Loucy (cell line): ENCODE measurements around the gene RNASE3.

ENCODE experiments used
- H2AFZ ChIP-seq: fragments of 200-600 bp; sonication (generic); 2 replicates; pipeline ENCODE4 v1.6.0; 2016; ENCODE audit warnings: antibody characterized with exemption, mild to moderate bottlenecking, low read length, moderate library complexity
- H3F3A ChIP-seq: fragments of 200-600 bp; 2 replicates; pipeline ENCODE4 v1.6.0; 2016; ENCODE audit warnings: antibody characterized with exemption, low read depth, mild to moderate bottlenecking
- H3K27me3 ChIP-seq: fragments of 200-600 bp; sonication (generic); 2 replicates; pipeline ENCODE4 v1.6.1; 2014; ENCODE audit warnings: low read length, mild to moderate bottlenecking; ENCODE audit not compliant: insufficient read depth, poor library complexity, severe bottlenecking
- H3K36me3 ChIP-seq: fragments of 200-600 bp; sonication (generic); 2 replicates; pipeline ENCODE4 v1.6.1; 2016; ENCODE audit warnings: low read length; ENCODE audit not compliant: insufficient read depth
- H3K4me1 ChIP-seq: fragments of 200-600 bp; sonication (generic); 2 replicates; pipeline ENCODE4 v1.5.1; 2014; ENCODE audit warnings: low read length, mild to moderate bottlenecking; ENCODE audit not compliant: insufficient read depth, poor library complexity, severe bottlenecking
- H3K4me2 ChIP-seq: fragments of 200-600 bp; sonication (generic); 2 replicates; pipeline ENCODE4 v1.6.0; 2014; ENCODE audit warnings: antibody characterized with exemption, low read length, low read depth, mild to moderate bottlenecking; ENCODE audit not compliant: poor library complexity, severe bottlenecking
- H3K4me3 ChIP-seq: fragments of 200-600 bp; sonication (generic); 2 replicates; pipeline ENCODE4 v1.5.1; 2014; ENCODE audit warnings: low read length, mild to moderate bottlenecking, mixed read lengths; ENCODE audit not compliant: poor library complexity, severe bottlenecking
- H3K79me2 ChIP-seq: fragments of 200-600 bp; sonication (generic); 2 replicates; pipeline ENCODE4 v1.6.1; 2014; ENCODE audit warnings: low read length; ENCODE audit not compliant: insufficient read depth
- H3K9ac ChIP-seq: fragments of 200-600 bp; sonication (generic); 2 replicates; pipeline ENCODE4 v1.6.0; 2014; ENCODE audit warnings: mild to moderate bottlenecking, low read depth, low read length, moderate library complexity; ENCODE audit not compliant: poor library complexity, severe bottlenecking
- H3K9me2 ChIP-seq: fragments of 200-600 bp; sonication (generic); replicated peaks from 2 replicates; pipeline ENCODE4 v1.6.1; 2016; ENCODE audit warnings: low read depth, low read length, mixed read lengths
- H3K9me3 ChIP-seq: fragments of 200-600 bp; sonication (generic); 2 replicates; pipeline ENCODE4 v1.6.1; 2014; ENCODE audit warnings: mild to moderate bottlenecking, antibody characterized with exemption, low read length, low read depth; ENCODE audit not compliant: insufficient read depth
- H4K20me1 ChIP-seq: fragments of 200-600 bp; sonication (generic); 2 replicates; pipeline ENCODE4 v1.6.0; 2014; ENCODE audit warnings: antibody characterized with exemption, low read length, mild to moderate bottlenecking; ENCODE audit not compliant: insufficient read depth, poor library complexity, severe bottlenecking
- CTCF ChIP-seq: fragments of 200-600 bp; sonication (generic); conservative IDR thresholded peaks from 2 replicates; pipeline ENCODE4 v1.5.1; 2014; ENCODE audit warnings: mild to moderate bottlenecking, antibody characterized with exemption, low read length
- EZH2phosphoT487 ChIP-seq: fragments of 200-600 bp; IDR thresholded peaks from 2 replicates; pipeline ENCODE4 v1.6.1; 2018; ENCODE audit warnings: antibody characterized with exemption, mild to moderate bottlenecking, moderate library complexity, borderline replicate concordance

The RNASE3 gene

GRCh38 chr14:20848955-20849570 is 42.1 kb upstream of the RNASE3 start:
- H4K20me1 ChIP-seq, result no peaks in the 10 kb centered on the region
- TF ChIP-seq EZH2phosphoT487 (no peak), CTCF (no peak)
- H3K79me2 ChIP-seq, result no peaks in the 10 kb centered on the region
- H3K27me3 ChIP-seq, result no peaks in the 10 kb centered on the region
- no peak overlapping the region for H3K9ac ChIP-seq
- no peak overlapping the region for H3K4me2 ChIP-seq
- no peaks in the 10 kb centered on the region for H3F3A ChIP-seq
- H3K4me3 ChIP-seq, result no peak overlapping the region
- H2AFZ ChIP-seq, result no peak overlapping the region
- no peaks in the 10 kb centered on the region for H3K4me1 ChIP-seq
- H3K9me2 ChIP-seq, result no peaks in the 10 kb centered on the region
- H3K9me3 ChIP-seq, result no peaks in the 10 kb centered on the region
- H3K36me3 ChIP-seq, result no peaks in the 10 kb centered on the region

DNA sequence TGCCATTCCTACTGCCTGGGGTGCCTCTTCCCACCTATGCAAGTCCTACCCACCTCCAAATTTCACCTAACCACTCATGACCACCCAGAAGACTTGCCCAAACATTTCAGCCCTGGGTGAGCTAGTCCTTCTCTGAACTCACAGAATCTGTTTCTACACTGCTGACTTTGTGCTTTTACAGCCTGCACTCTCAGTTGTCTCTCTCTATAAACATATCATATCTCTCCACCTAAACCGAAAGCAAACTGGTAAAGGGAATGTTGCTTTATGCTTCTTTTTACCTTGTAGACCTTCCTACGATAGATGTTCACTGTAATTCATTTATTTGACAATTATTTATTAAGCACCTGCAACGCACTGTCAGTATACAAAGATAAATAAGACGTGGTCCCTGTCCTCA is 38.1 kb upstream of the RNASE3 start:
- Histone ChIP-seq H3K9me2 (no peaks in the 10 kb centered on the region), H3F3A (no peaks in the 10 kb centered on the region), H3K9ac (no peak overlapping the region), H3K4me1 (no peaks in the 10 kb centered on the region), H3K4me3 (no peak overlapping the region), H3K9me3 (no peaks in the 10 kb centered on the region), H4K20me1 (no peaks in the 10 kb centered on the region), H3K36me3 (no peaks in the 10 kb centered on the region), H3K27me3 (no peaks in the 10 kb centered on the region), H3K79me2 (no peaks in the 10 kb centered on the region), H2AFZ (no peak overlapping the region), H3K4me2 (no peak overlapping the region)
- no peak for TF ChIP-seq CTCF
- no peak for TF ChIP-seq EZH2phosphoT487

DNA sequence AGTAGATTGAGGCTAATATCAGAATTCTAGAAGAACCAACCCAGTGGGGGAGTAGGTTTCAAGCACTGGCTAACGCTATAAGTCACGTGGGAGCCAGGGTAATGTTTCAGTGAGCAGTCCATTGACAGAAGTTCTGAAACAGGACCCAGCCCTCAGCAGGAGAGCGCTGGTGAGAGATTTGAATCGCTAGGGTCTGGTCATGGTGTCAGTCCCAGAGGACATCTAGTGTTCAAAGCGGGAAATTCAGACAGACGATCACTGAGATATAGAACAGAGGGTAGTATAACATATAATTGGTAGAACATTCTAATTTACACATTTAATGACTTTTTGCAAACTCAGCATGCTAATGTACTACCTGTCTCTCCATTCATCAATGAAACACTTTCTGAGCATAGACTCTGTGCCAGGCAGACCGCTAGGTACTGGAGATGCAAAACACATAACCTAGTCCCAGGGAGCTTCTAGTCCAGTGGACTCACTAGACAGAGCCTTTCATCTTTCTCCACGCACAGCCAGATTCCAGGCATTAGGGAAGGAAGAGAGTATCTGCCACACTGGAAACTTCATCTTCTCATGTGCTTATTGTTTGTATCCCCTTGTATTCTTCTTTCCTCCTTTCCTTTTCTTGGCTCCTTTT is 35.4 kb upstream of the RNASE3 start:
- Histone ChIP-seq H3K4me3 (no peak overlapping the region), H3K27me3 (no peaks in the 10 kb centered on the region), H3K36me3 (no peaks in the 10 kb centered on the region), H3K79me2 (no peaks in the 10 kb centered on the region), H3K4me1 (no peaks in the 10 kb centered on the region), H3K4me2 (no peak overlapping the region), H2AFZ (no peak overlapping the region), H3F3A (no peaks in the 10 kb centered on the region), H4K20me1 (no peaks in the 10 kb centered on the region), H3K9ac (no peak overlapping the region), H3K9me3 (no peaks in the 10 kb centered on the region), H3K9me2 (no peaks in the 10 kb centered on the region)
- TF ChIP-seq EZH2phosphoT487, result no peak
- TF ChIP-seq CTCF, result peak; percentile 87
